ENCODE results near the gene KNSTRN.
A peak's percentile ranks its signal among the peaks of the same experiment; 100 is the strongest.

Gene KNSTRN

GRCh38 chr15:40435710-40436089 is 53.2 kb downstream of the KNSTRN start:
- no peak for DNase-seq

GRCh38 chr15:40436116-40436891 is 53.8 kb downstream of the KNSTRN start:
- no peak for DNase-seq

GRCh38 chr15:40436892-40437751 is 54.6 kb downstream of the KNSTRN start:
- DNase-seq, result no peak

- DNase-seq, result no peak
Measured at GRCh38 chr15:40437752-40438687, 55.5 kb downstream of the KNSTRN start.

GRCh38 chr15:40438712-40439111 is 56.2 kb downstream of the KNSTRN start:
- no peak for DNase-seq

GRCh38 chr15:40439461-40439959 is 57.0 kb downstream of the KNSTRN start:
- no peak for DNase-seq

- no peak for DNase-seq
Measured at GRCh38 chr15:40439960-40440742, 57.6 kb downstream of the KNSTRN start.

- peak; percentile 68 to 70 for DNase-seq
Measured at GRCh38 chr15:40440743-40441564, 58.4 kb downstream of the KNSTRN start, which contains the start of gene BAHD1. BAHD1 (plus strand) TSS chr15:40440953; CDS start chr15:40458465, 17,512 bp downstream.

GRCh38 chr15:40441565-40442531 is 59.3 kb downstream of the KNSTRN start:
- no peak for DNase-seq

- no peak for DNase-seq
Measured at GRCh38 chr15:40443255-40443654, 60.7 kb downstream of the KNSTRN start.

GRCh38 chr15:40443846-40444245 is 61.3 kb downstream of the KNSTRN start:
- DNase-seq, result no peak

All from Kasumi-1 (cell line).